ENCODE data around the gene C5orf63. TPM values are rescaled to one million over a fixed set of nuclear protein-coding genes. Genes with fewer than 3 reads are reported as not detected.
"Not testable (repeated sequence)": the region's sequence is repeated elsewhere in the genome, so short reads cannot be mapped to it uniquely, and the experiment has no call there.

The C5orf63 gene
- total and polyA plus RNA-seq, 2 donors, result 6.1 to 6.9 TPM

GRCh38 chr5:127008300-127008975 is 64.9 kb downstream of the C5orf63 start:
- Histone ChIP-seq H3K27me3 (ENCODE audit: control insufficient read depth in 2 of 2, insufficient read depth in 1 of 2, low read length in 1 of 2) (no peaks in the 10 kb centered on the region), H3K9me3 (ENCODE audit: control insufficient read depth in 2 of 2, insufficient read depth in 1 of 2, low read length in 1 of 2) (no peaks in the 10 kb centered on the region), H3K36me3 (ENCODE audit: control insufficient read depth in 2 of 2, insufficient read depth in 2 of 2, low read length in 1 of 2) (no peaks in the 10 kb centered on the region), H3K4me3 (ENCODE audit: low read length in 2 of 2) (no peak overlapping the region), H3K27ac (ENCODE audit: low read depth in 1 of 2, low read length in 1 of 2) (no peak overlapping the region), H3K4me1 (ENCODE audit: control insufficient read depth in 2 of 2, insufficient read depth in 2 of 2, low read length in 2 of 2) (peaks cover 0 to 4% of the 10 kb centered on the region in 2 donors)
- no peak for DNase-seq (ENCODE audit: low read depth in 6 of 9, low spot score in 9 of 9)
- 98% methylated on average over 6 of the region's 6 CpGs for WGBS

- Histone ChIP-seq H3K4me1 (ENCODE audit: control insufficient read depth in 2 of 2, insufficient read depth in 2 of 2, low read length in 2 of 2) (peaks cover 0 to 4% of the 10 kb centered on the region in 2 donors), H3K36me3 (ENCODE audit: control insufficient read depth in 2 of 2, insufficient read depth in 2 of 2, low read length in 1 of 2) (no peaks in the 10 kb centered on the region), H3K27ac (ENCODE audit: low read depth in 1 of 2, low read length in 1 of 2) (no peak overlapping the region), H3K27me3 (ENCODE audit: control insufficient read depth in 2 of 2, insufficient read depth in 1 of 2, low read length in 1 of 2) (no peaks in the 10 kb centered on the region), H3K4me3 (ENCODE audit: low read length in 2 of 2) (no peak overlapping the region), H3K9me3 (ENCODE audit: control insufficient read depth in 2 of 2, insufficient read depth in 1 of 2, low read length in 1 of 2) (no peaks in the 10 kb centered on the region)
- 94% methylated on average over 1 of the region's 1 CpG for WGBS
- no peak for DNase-seq (ENCODE audit: low read depth in 6 of 9, low spot score in 9 of 9)
Observed at GRCh38 chr5:127007522-127007921, 65.8 kb downstream of the C5orf63 start.

GRCh38 chr5:127006744-127007143 is 66.6 kb downstream of the C5orf63 start:
- no peaks in the 10 kb centered on the region for H3K27me3 ChIP-seq (ENCODE audit: control insufficient read depth in 2 of 2, insufficient read depth in 1 of 2, low read length in 1 of 2)
- no peaks in the 10 kb centered on the region for H3K36me3 ChIP-seq (ENCODE audit: control insufficient read depth in 2 of 2, insufficient read depth in 2 of 2, low read length in 1 of 2)
- H3K27ac ChIP-seq (ENCODE audit: low read depth in 1 of 2, low read length in 1 of 2), result no peak overlapping the region
- no peaks in the 10 kb centered on the region for H3K9me3 ChIP-seq (ENCODE audit: control insufficient read depth in 2 of 2, insufficient read depth in 1 of 2, low read length in 1 of 2)
- 28% methylated on average over 5 of the region's 5 CpGs for WGBS
- no peak overlapping the region for H3K4me3 ChIP-seq (ENCODE audit: low read length in 2 of 2)
- no peak for DNase-seq (ENCODE audit: low read depth in 6 of 9, low spot score in 9 of 9)
- H3K4me1 ChIP-seq (ENCODE audit: control insufficient read depth in 2 of 2, insufficient read depth in 2 of 2, low read length in 2 of 2), result peaks cover 0 to 1% of the 10 kb centered on the region in 2 donors

- not testable (repeated sequence) for H3K4me1 ChIP-seq (ENCODE audit: control insufficient read depth in 2 of 2, insufficient read depth in 2 of 2, low read length in 2 of 2); H3K36me3 ChIP-seq (ENCODE audit: control insufficient read depth in 2 of 2, insufficient read depth in 2 of 2, low read length in 1 of 2); H3K27me3 ChIP-seq (ENCODE audit: control insufficient read depth in 2 of 2, insufficient read depth in 1 of 2, low read length in 1 of 2); H3K4me3 ChIP-seq (ENCODE audit: low read length in 2 of 2); DNase-seq (ENCODE audit: low read depth in 6 of 9, low spot score in 9 of 9); H3K9me3 ChIP-seq (ENCODE audit: control insufficient read depth in 2 of 2, insufficient read depth in 1 of 2, low read length in 1 of 2); H3K27ac ChIP-seq (ENCODE audit: low read depth in 1 of 2, low read length in 1 of 2)
- WGBS, result 96% methylated on average over 3 of the region's 3 CpGs
Observed at GRCh38 chr5:127005282-127005681, 68.0 kb downstream of the C5orf63 start.

GRCh38 chr5:127004721-127005120 is 68.6 kb downstream of the C5orf63 start:
- Histone ChIP-seq H3K4me1 (ENCODE audit: control insufficient read depth in 2 of 2, insufficient read depth in 2 of 2, low read length in 2 of 2) (no peaks in the 10 kb centered on the region), H3K9me3 (ENCODE audit: control insufficient read depth in 2 of 2, insufficient read depth in 1 of 2, low read length in 1 of 2) (no peaks in the 10 kb centered on the region), H3K36me3 (ENCODE audit: control insufficient read depth in 2 of 2, insufficient read depth in 2 of 2, low read length in 1 of 2) (no peaks in the 10 kb centered on the region), H3K27me3 (ENCODE audit: control insufficient read depth in 2 of 2, insufficient read depth in 1 of 2, low read length in 1 of 2) (no peaks in the 10 kb centered on the region), H3K4me3 (ENCODE audit: low read length in 2 of 2) (no peak overlapping the region), H3K27ac (ENCODE audit: low read depth in 1 of 2, low read length in 1 of 2) (no peak overlapping the region)
- no peak for DNase-seq (ENCODE audit: low read depth in 6 of 9, low spot score in 9 of 9)
- 97% methylated on average over 3 of the region's 3 CpGs for WGBS

- Histone ChIP-seq H3K4me1 (ENCODE audit: control insufficient read depth in 2 of 2, insufficient read depth in 2 of 2, low read length in 2 of 2) (no peaks in the 10 kb centered on the region), H3K27me3 (ENCODE audit: control insufficient read depth in 2 of 2, insufficient read depth in 1 of 2, low read length in 1 of 2) (no peaks in the 10 kb centered on the region), H3K36me3 (ENCODE audit: control insufficient read depth in 2 of 2, insufficient read depth in 2 of 2, low read length in 1 of 2) (no peaks in the 10 kb centered on the region), H3K4me3 (ENCODE audit: low read length in 2 of 2) (no peak overlapping the region), H3K27ac (ENCODE audit: low read depth in 1 of 2, low read length in 1 of 2) (no peak overlapping the region), H3K9me3 (ENCODE audit: control insufficient read depth in 2 of 2, insufficient read depth in 1 of 2, low read length in 1 of 2) (no peaks in the 10 kb centered on the region)
- DNase-seq (ENCODE audit: low read depth in 6 of 9, low spot score in 9 of 9), result no peak
- WGBS, result 95% methylated on average over 7 of the region's 7 CpGs
Observed at GRCh38 chr5:127003798-127004495, 69.4 kb downstream of the C5orf63 start.

GRCh38 chr5:127002390-127002789 is 70.9 kb downstream of the C5orf63 start:
- DNase-seq (ENCODE audit: low read depth in 6 of 9, low spot score in 9 of 9), result no peak
- Histone ChIP-seq H3K9me3 (ENCODE audit: control insufficient read depth in 2 of 2, insufficient read depth in 1 of 2, low read length in 1 of 2) (no peaks in the 10 kb centered on the region), H3K36me3 (ENCODE audit: control insufficient read depth in 2 of 2, insufficient read depth in 2 of 2, low read length in 1 of 2) (no peaks in the 10 kb centered on the region), H3K27me3 (ENCODE audit: control insufficient read depth in 2 of 2, insufficient read depth in 1 of 2, low read length in 1 of 2) (no peaks in the 10 kb centered on the region), H3K27ac (ENCODE audit: low read depth in 1 of 2, low read length in 1 of 2) (no peak overlapping the region), H3K4me1 (ENCODE audit: control insufficient read depth in 2 of 2, insufficient read depth in 2 of 2, low read length in 2 of 2) (no peaks in the 10 kb centered on the region), H3K4me3 (ENCODE audit: low read length in 2 of 2) (no peak overlapping the region)
- WGBS, result 95% methylated on average over 3 of the region's 3 CpGs

- WGBS, result 98% methylated on average over 4 of the region's 4 CpGs
- H3K27me3 ChIP-seq (ENCODE audit: control insufficient read depth in 2 of 2, insufficient read depth in 1 of 2, low read length in 1 of 2), result no peaks in the 10 kb centered on the region
- H3K4me3 ChIP-seq (ENCODE audit: low read length in 2 of 2), result no peak overlapping the region
- DNase-seq (ENCODE audit: low read depth in 6 of 9, low spot score in 9 of 9), result no peak
- no peaks in the 10 kb centered on the region for H3K9me3 ChIP-seq (ENCODE audit: control insufficient read depth in 2 of 2, insufficient read depth in 1 of 2, low read length in 1 of 2)
- H3K4me1 ChIP-seq (ENCODE audit: control insufficient read depth in 2 of 2, insufficient read depth in 2 of 2, low read length in 2 of 2), result no peaks in the 10 kb centered on the region
- no peaks in the 10 kb centered on the region for H3K36me3 ChIP-seq (ENCODE audit: control insufficient read depth in 2 of 2, insufficient read depth in 2 of 2, low read length in 1 of 2)
- H3K27ac ChIP-seq (ENCODE audit: low read depth in 1 of 2, low read length in 1 of 2), result no peak overlapping the region
Observed at GRCh38 chr5:127001621-127002296, 71.5 kb downstream of the C5orf63 start.

Data from thymus (tissue), 11 donors.